Astrocyte (in vitro differentiated cells and primary cell): Measurements from ENCODE around the gene LPGAT1.

Experiments used
- EZH2 ChIP-seq: IDR thresholded peaks from 2 replicates; pipeline ENCODE4 v1.6.1; 2012; ENCODE audit warnings: mild to moderate bottlenecking, low read length, inconsistent platforms; ENCODE audit not compliant: insufficient read depth
- TF ChIP-seq, protein P1 (sequence below): IDR thresholded peaks from 2 replicates; pipeline ENCODE4 v1.5.1; 2011; ENCODE audit warnings: low read depth, mild to moderate bottlenecking, inconsistent platforms, low read length, moderate library complexity; ENCODE audit not compliant: insufficient read depth

DNA sequence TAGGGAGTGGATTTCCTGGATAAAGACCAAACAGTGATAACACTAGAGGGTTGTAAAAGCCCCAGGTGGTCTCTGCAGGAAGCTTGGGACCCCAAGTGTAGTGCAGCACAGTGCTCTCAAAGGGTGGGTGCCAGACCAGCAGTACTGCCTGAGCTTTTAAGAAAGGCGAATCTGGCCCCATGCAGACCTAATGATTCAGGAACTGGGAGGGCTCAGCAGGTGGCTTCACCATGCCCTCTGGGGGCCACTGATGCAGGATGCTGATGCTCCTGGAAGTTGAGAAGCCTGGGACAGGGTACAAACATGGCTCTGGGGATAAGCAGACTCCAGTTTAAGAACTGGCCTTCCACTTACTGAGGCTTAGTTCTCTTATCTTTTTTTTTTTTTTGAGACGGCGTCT lies 126.0 kb downstream of the LPGAT1 start:
- TF ChIP-seq, protein P1, sequence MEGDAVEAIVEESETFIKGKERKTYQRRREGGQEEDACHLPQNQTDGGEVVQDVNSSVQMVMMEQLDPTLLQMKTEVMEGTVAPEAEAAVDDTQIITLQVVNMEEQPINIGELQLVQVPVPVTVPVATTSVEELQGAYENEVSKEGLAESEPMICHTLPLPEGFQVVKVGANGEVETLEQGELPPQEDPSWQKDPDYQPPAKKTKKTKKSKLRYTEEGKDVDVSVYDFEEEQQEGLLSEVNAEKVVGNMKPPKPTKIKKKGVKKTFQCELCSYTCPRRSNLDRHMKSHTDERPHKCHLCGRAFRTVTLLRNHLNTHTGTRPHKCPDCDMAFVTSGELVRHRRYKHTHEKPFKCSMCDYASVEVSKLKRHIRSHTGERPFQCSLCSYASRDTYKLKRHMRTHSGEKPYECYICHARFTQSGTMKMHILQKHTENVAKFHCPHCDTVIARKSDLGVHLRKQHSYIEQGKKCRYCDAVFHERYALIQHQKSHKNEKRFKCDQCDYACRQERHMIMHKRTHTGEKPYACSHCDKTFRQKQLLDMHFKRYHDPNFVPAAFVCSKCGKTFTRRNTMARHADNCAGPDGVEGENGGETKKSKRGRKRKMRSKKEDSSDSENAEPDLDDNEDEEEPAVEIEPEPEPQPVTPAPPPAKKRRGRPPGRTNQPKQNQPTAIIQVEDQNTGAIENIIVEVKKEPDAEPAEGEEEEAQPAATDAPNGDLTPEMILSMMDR = no peak
- TF ChIP-seq EZH2 = no peak
